ENCODE data around the gene COL10A1. TPM values are rescaled to one million over a fixed set of nuclear protein-coding genes. Genes with fewer than 3 reads are reported as not detected.
A peak's percentile ranks its signal among the peaks of the same experiment; 100 is the strongest.

COL10A1 gene
- total RNA-seq, 2 donors from 2014 or later: 0.92 TPM; not detected in 1

GRCh38 chr6:116074732-116075390, 51.1 kb downstream of the COL10A1 start:
- Histone ChIP-seq H3K36me3 (no peaks in the 10 kb centered on the region), H3K27me3 (replicated peaks; ENCODE audit: insufficient read depth) (no peaks in the 10 kb centered on the region), H3K4me1 (ENCODE audit: control insufficient read depth in 1 of 2, low read depth in 2 of 2) (peaks cover 21 to 45% of the 10 kb centered on the region in 2 donors), H3K9me3 (no peaks in the 10 kb centered on the region), H3K4me3 (no peak overlapping the region), H3K27ac (peak overlapping the region in 1 of 2 donors; percentile 49)
- no peak for TF ChIP-seq CTCF (IDR thresholded peaks at IDR 0.05)
- ATAC-seq (ENCODE audit: insufficient number of reproducible peaks, low FRiP score, low read depth): no peak
- DNase-seq (ENCODE audit: low spot score): no peak

GRCh38 chr6:116073765-116074440, 52.0 kb downstream of the COL10A1 start:
- H3K4me3 ChIP-seq: no peak overlapping the region
- no peaks in the 10 kb centered on the region for H3K27me3 ChIP-seq (replicated peaks; ENCODE audit: insufficient read depth)
- H3K9me3 ChIP-seq: no peaks in the 10 kb centered on the region
- peak overlapping the region in 1 of 2 donors; percentile 9 for H3K27ac ChIP-seq
- TF ChIP-seq CTCF (IDR thresholded peaks at IDR 0.05): no peak
- H3K4me1 ChIP-seq (ENCODE audit: control insufficient read depth in 1 of 2, low read depth in 2 of 2): peaks cover 22 to 50% of the 10 kb centered on the region in 2 donors
- ATAC-seq (ENCODE audit: insufficient number of reproducible peaks, low FRiP score, low read depth) (no peak), DNase-seq (ENCODE audit: low spot score) (no peak)
- H3K36me3 ChIP-seq: no peaks in the 10 kb centered on the region

- peaks cover 22 to 50% of the 10 kb centered on the region in 2 donors for H3K4me1 ChIP-seq (ENCODE audit: control insufficient read depth in 1 of 2, low read depth in 2 of 2)
- ATAC-seq (ENCODE audit: insufficient number of reproducible peaks, low FRiP score, low read depth): no peak
- no peak overlapping the region for H3K4me3 ChIP-seq
These were observed 53.6 kb downstream of the COL10A1 start for GRCh38 chr6:116072368-116072767.

GRCh38 chr6:116070616-116071389, 55.1 kb downstream of the COL10A1 start:
- H3K4me1 ChIP-seq (ENCODE audit: control insufficient read depth in 1 of 2, low read depth in 2 of 2): peaks cover 22 to 50% of the 10 kb centered on the region in 2 donors
- no peak for TF ChIP-seq CTCF (IDR thresholded peaks at IDR 0.05)
- no peak for DNase-seq (ENCODE audit: low spot score)
- H3K9me3 ChIP-seq: no peaks in the 10 kb centered on the region
- no peaks in the 10 kb centered on the region for H3K36me3 ChIP-seq
- H3K4me3 ChIP-seq: no peak overlapping the region
- ATAC-seq (ENCODE audit: insufficient number of reproducible peaks, low FRiP score, low read depth): no peak
- peak overlapping the region in 1 of 2 donors; percentile 23 for H3K27ac ChIP-seq
- H3K27me3 ChIP-seq (replicated peaks; ENCODE audit: insufficient read depth): no peaks in the 10 kb centered on the region

More at GRCh38 chr6:116072368-116072767, 53.6 kb downstream of the COL10A1 start:
- no peak for DNase-seq (ENCODE audit: low spot score)
- Histone ChIP-seq H3K9me3 (no peaks in the 10 kb centered on the region), H3K27ac (no peak overlapping the region), H3K36me3 (no peaks in the 10 kb centered on the region), H3K27me3 (replicated peaks; ENCODE audit: insufficient read depth) (no peaks in the 10 kb centered on the region)
- no peak for TF ChIP-seq CTCF (IDR thresholded peaks at IDR 0.05)

GRCh38 chr6:116070101-116070500, 55.8 kb downstream of the COL10A1 start:
- no peaks in the 10 kb centered on the region for H3K36me3 ChIP-seq
- DNase-seq (ENCODE audit: low spot score) (no peak), ATAC-seq (ENCODE audit: insufficient number of reproducible peaks, low FRiP score, low read depth) (no peak)
- H3K27ac ChIP-seq: peak overlapping the region; percentile 5 to 23
- no peak for TF ChIP-seq CTCF (IDR thresholded peaks at IDR 0.05)
- H3K4me3 ChIP-seq: no peak overlapping the region
- no peaks in the 10 kb centered on the region for H3K27me3 ChIP-seq (replicated peaks; ENCODE audit: insufficient read depth)
- peaks cover 22 to 46% of the 10 kb centered on the region in 2 donors for H3K4me1 ChIP-seq (ENCODE audit: control insufficient read depth in 1 of 2, low read depth in 2 of 2)
- no peaks in the 10 kb centered on the region for H3K9me3 ChIP-seq
